ENCODE data around the gene DYSF.

Gene DYSF

GRCh38 chr2:71477231-71477691 lies 23.9 kb downstream of the DYSF start:
- Histone ChIP-seq H2AFZ (ENCODE audit: low read length) (no peak overlapping the region), H3K9ac (ENCODE audit: low read depth, low read length, poor library complexity, severe bottlenecking) (no peak overlapping the region), H3K4me3 (ENCODE audit: low read length, poor library complexity, severe bottlenecking) (no peak overlapping the region), H3K27me3 (ENCODE audit: insufficient read depth, low read length, poor library complexity, severe bottlenecking) (no peaks in the 10 kb centered on the region), H3K36me3 (ENCODE audit: insufficient read depth, low read length) (no peaks in the 10 kb centered on the region), H3K4me1 (ENCODE audit: insufficient read depth, low read length, poor library complexity, severe bottlenecking) (no peaks in the 10 kb centered on the region), H3K4me2 (ENCODE audit: low read depth, low read length, poor library complexity, severe bottlenecking) (no peak overlapping the region), H3K9me2 (replicated peaks; ENCODE audit: low read depth, low read length) (no peaks in the 10 kb centered on the region), H3K79me2 (ENCODE audit: insufficient read depth, low read length) (no peaks in the 10 kb centered on the region), H3K9me3 (ENCODE audit: insufficient read depth, low read depth, low read length) (no peaks in the 10 kb centered on the region), H4K20me1 (ENCODE audit: insufficient read depth, low read length, poor library complexity, severe bottlenecking) (no peaks in the 10 kb centered on the region), H3F3A (ENCODE audit: low read depth) (no peaks in the 10 kb centered on the region)
- TF ChIP-seq CTCF (conservative IDR thresholded peaks at IDR 0.05; ENCODE audit: low read length) = no peak
- no peak for TF ChIP-seq EZH2phosphoT487 (IDR thresholded peaks at IDR 0.05; ENCODE audit: borderline replicate concordance)

GRCh38 chr2:71478806-71479205 lies 25.4 kb downstream of the DYSF start:
- Histone ChIP-seq H3K36me3 (ENCODE audit: insufficient read depth, low read length) (no peaks in the 10 kb centered on the region), H3F3A (ENCODE audit: low read depth) (no peaks in the 10 kb centered on the region), H3K9me3 (ENCODE audit: insufficient read depth, low read depth, low read length) (no peaks in the 10 kb centered on the region), H4K20me1 (ENCODE audit: insufficient read depth, low read length, poor library complexity, severe bottlenecking) (no peaks in the 10 kb centered on the region), H3K79me2 (ENCODE audit: insufficient read depth, low read length) (no peaks in the 10 kb centered on the region), H3K9ac (ENCODE audit: low read depth, low read length, poor library complexity, severe bottlenecking) (no peak overlapping the region), H3K4me3 (ENCODE audit: low read length, poor library complexity, severe bottlenecking) (no peak overlapping the region), H2AFZ (ENCODE audit: low read length) (no peak overlapping the region), H3K4me2 (ENCODE audit: low read depth, low read length, poor library complexity, severe bottlenecking) (no peak overlapping the region), H3K27me3 (ENCODE audit: insufficient read depth, low read length, poor library complexity, severe bottlenecking) (no peaks in the 10 kb centered on the region), H3K9me2 (replicated peaks; ENCODE audit: low read depth, low read length) (no peaks in the 10 kb centered on the region), H3K4me1 (ENCODE audit: insufficient read depth, low read length, poor library complexity, severe bottlenecking) (no peaks in the 10 kb centered on the region)
- TF ChIP-seq CTCF (conservative IDR thresholded peaks at IDR 0.05; ENCODE audit: low read length) (no peak), EZH2phosphoT487 (IDR thresholded peaks at IDR 0.05; ENCODE audit: borderline replicate concordance) (no peak)

- TF ChIP-seq CTCF (conservative IDR thresholded peaks at IDR 0.05; ENCODE audit: low read length) (no peak), EZH2phosphoT487 (IDR thresholded peaks at IDR 0.05; ENCODE audit: borderline replicate concordance) (no peak)
These were observed 25.9 kb downstream of the DYSF start for GRCh38 chr2:71479261-71479660.

More at GRCh38 chr2:71479261-71479660, 25.9 kb downstream of the DYSF start:
- Histone ChIP-seq H3K79me2 (ENCODE audit: insufficient read depth, low read length) (no peaks in the 10 kb centered on the region), H3K9me2 (replicated peaks; ENCODE audit: low read depth, low read length) (no peaks in the 10 kb centered on the region), H3K4me3 (ENCODE audit: low read length, poor library complexity, severe bottlenecking) (no peak overlapping the region), H3K27me3 (ENCODE audit: insufficient read depth, low read length, poor library complexity, severe bottlenecking) (no peaks in the 10 kb centered on the region), H4K20me1 (ENCODE audit: insufficient read depth, low read length, poor library complexity, severe bottlenecking) (no peaks in the 10 kb centered on the region), H3K36me3 (ENCODE audit: insufficient read depth, low read length) (no peaks in the 10 kb centered on the region), H3K4me1 (ENCODE audit: insufficient read depth, low read length, poor library complexity, severe bottlenecking) (no peaks in the 10 kb centered on the region), H3K9ac (ENCODE audit: low read depth, low read length, poor library complexity, severe bottlenecking) (no peak overlapping the region), H3F3A (ENCODE audit: low read depth) (no peaks in the 10 kb centered on the region), H3K4me2 (ENCODE audit: low read depth, low read length, poor library complexity, severe bottlenecking) (no peak overlapping the region), H2AFZ (ENCODE audit: low read length) (no peak overlapping the region), H3K9me3 (ENCODE audit: insufficient read depth, low read depth, low read length) (no peaks in the 10 kb centered on the region)
